Mesothelial cell of epicardium (in vitro differentiated cells): ENCODE results near the gene MRGPRX3. TPM values are rescaled to one million over a fixed set of nuclear protein-coding genes. Genes with fewer than 3 reads are reported as not detected.

Experiments used
- DNase-seq, 2 experiments: peaks; one replicate each; pipeline ENCODE4 v3.0.0; 2021; ENCODE audit warnings: low spot score in 2 of 2; ENCODE audit not compliant: unreplicated experiment in 2 of 2
- H3K27ac Mint-ChIP-seq: 2 replicates; pipeline ENCODE4 v1.8.0; 2021; ENCODE audit warnings: mixed read lengths
- H3K27me3 Mint-ChIP-seq: 2 replicates; pipeline ENCODE4 v1.8.0; 2021; ENCODE audit warnings: low read depth, mixed read lengths
- H3K36me3 Mint-ChIP-seq: 2 replicates; pipeline ENCODE4 v1.8.0; 2021; ENCODE audit warnings: mixed read lengths
- H3K4me1 Mint-ChIP-seq: 2 replicates; pipeline ENCODE4 v1.8.0; 2021; ENCODE audit warnings: mixed read lengths
- H3K4me3 Mint-ChIP-seq: 2 replicates; pipeline ENCODE4 v1.8.0; 2021; ENCODE audit warnings: mild to moderate bottlenecking, moderate library complexity, mixed read lengths
- H3K9me3 Mint-ChIP-seq: 2 replicates; pipeline ENCODE4 v1.8.0; 2021; ENCODE audit warnings: mixed read lengths
- total RNA-seq: library from RNA; stranded (reverse); gene quantifications from 3 replicates; pipeline ENCODE4 v1.2.1, GENCODE V29; 2021
- TF ChIP-seq, protein P1 (sequence below): fragments of 200-600 bp; sonication (generic); IDR thresholded peaks from one replicate; pipeline ENCODE4 v1.5.0; 2021; ENCODE audit warnings: antibody characterized with exemption; ENCODE audit not compliant: unreplicated experiment

MRGPRX3 gene
- total RNA-seq, 1 donor from 2014 or later: not detected

DNA sequence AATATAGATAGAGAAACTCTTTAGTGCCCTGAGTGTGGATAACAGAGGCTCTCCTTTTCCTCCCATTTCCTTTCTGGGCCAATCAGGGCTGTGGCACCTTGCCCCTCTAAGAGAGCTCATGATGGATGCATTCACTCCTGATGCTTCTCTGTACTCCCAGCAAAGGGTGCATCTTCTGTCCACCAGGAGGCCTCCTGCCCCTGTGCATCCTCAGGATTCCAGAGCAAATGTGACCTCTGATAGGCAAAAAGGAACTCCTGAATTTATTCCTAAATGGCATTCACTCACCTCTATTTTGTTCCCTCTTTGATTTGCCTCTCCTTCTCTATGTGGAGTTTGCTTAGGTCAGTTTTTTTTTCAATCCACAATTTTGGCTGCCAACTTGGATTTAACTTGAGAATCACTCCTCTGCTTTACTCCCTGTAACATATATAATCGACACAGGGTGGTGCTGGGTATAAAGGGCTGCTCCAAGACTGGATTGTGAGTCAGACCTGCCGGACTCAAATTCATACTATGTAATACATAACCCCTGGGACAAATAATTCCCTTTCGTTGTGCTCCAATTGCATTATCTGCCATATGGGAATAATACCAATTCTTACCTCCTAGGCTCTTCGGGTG is 39.1 kb downstream of the MRGPRX3 start:
- no peak for DNase-seq
- no peaks in the 10 kb centered on the region for H3K36me3 Mint-ChIP-seq
- peaks cover 72% of the 10 kb centered on the region for H3K27me3 Mint-ChIP-seq
- H3K4me1 Mint-ChIP-seq: no peaks in the 10 kb centered on the region
- H3K9me3 Mint-ChIP-seq: peaks cover 8% of the 10 kb centered on the region
- H3K4me3 Mint-ChIP-seq: no peak overlapping the region
- no peak overlapping the region for H3K27ac Mint-ChIP-seq
- TF ChIP-seq, protein P1, sequence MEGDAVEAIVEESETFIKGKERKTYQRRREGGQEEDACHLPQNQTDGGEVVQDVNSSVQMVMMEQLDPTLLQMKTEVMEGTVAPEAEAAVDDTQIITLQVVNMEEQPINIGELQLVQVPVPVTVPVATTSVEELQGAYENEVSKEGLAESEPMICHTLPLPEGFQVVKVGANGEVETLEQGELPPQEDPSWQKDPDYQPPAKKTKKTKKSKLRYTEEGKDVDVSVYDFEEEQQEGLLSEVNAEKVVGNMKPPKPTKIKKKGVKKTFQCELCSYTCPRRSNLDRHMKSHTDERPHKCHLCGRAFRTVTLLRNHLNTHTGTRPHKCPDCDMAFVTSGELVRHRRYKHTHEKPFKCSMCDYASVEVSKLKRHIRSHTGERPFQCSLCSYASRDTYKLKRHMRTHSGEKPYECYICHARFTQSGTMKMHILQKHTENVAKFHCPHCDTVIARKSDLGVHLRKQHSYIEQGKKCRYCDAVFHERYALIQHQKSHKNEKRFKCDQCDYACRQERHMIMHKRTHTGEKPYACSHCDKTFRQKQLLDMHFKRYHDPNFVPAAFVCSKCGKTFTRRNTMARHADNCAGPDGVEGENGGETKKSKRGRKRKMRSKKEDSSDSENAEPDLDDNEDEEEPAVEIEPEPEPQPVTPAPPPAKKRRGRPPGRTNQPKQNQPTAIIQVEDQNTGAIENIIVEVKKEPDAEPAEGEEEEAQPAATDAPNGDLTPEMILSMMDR: peak; percentile 16

DNA sequence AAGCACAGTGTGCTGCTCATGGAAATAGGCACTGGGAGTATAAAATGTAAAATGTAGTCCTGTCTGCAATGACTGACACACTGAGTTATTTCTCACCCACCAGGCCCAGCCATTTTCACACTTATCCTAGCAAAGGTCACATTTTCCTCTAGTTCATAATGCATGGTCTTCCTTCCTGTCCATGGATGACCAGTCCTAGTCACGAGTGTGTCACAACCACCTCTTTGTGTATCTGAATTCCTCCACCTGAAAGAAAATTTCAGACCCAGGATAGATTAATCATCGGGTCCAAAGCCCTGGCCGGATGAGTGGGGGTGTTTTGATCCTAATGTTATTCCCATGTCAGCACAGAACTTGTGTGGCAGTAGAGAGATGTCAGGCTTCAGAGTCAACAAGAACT is 40.3 kb downstream of the MRGPRX3 start, which contains the start of gene MRGPRX4:
MRGPRX4 (plus strand) TSS at position 172 of the 400 bp plus-strand sequence. CDS start 420 bp downstream, outside the sequence.
- Mint-ChIP-seq H3K9me3 (no peaks in the 10 kb centered on the region), H3K4me3 (no peak within 1 kb of the TSS), H3K27ac (no peak within 1 kb of the TSS), H3K27me3 (peaks cover 74% of the 10 kb centered on the region), H3K4me1 (no peaks in the 10 kb centered on the region), H3K36me3 (no peaks in the 10 kb centered on the region)
- DNase-seq: no peak
- TF ChIP-seq, protein P1: no peak

DNA sequence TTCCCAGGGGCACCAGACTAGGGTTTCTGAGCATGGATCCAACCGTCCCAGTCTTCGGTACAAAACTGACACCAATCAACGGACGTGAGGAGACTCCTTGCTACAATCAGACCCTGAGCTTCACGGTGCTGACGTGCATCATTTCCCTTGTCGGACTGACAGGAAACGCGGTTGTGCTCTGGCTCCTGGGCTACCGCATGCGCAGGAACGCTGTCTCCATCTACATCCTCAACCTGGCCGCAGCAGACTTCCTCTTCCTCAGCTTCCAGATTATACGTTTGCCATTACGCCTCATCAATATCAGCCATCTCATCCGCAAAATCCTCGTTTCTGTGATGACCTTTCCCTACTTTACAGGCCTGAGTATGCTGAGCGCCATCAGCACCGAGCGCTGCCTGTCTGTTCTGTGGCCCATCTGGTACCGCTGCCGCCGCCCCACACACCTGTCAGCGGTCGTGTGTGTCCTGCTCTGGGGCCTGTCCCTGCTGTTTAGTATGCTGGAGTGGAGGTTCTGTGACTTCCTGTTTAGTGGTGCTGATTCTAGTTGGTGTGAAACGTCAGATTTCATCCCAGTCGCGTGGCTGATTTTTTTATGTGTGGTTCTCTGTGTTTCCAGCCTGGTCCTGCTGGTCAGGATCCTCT is 41.0 kb downstream of the MRGPRX3 start:
- no peaks in the 10 kb centered on the region for H3K36me3 Mint-ChIP-seq
- peaks cover 77% of the 10 kb centered on the region for H3K27me3 Mint-ChIP-seq
- H3K9me3 Mint-ChIP-seq: no peaks in the 10 kb centered on the region
- TF ChIP-seq, protein P1: no peak
- no peak overlapping the region for H3K27ac Mint-ChIP-seq
- DNase-seq: no peak
- H3K4me3 Mint-ChIP-seq: no peak overlapping the region
- H3K4me1 Mint-ChIP-seq: no peaks in the 10 kb centered on the region

Other genes starting within 250 kb of the MRGPRX3 start
- 19.8 to 24.3 TPM (median 21.0 TPM) in 3 replicates for gene SERGEF, start 119.5 kb upstream of the MRGPRX3 start, total RNA-seq
- 0.54 to 1.4 TPM (median 0.54 TPM) in 3 replicates for gene TPH1, start 86.3 kb upstream of the MRGPRX3 start, total RNA-seq
- gene SAAL1, start 26.5 kb upstream of the MRGPRX3 start, total RNA-seq: 28.5 to 29.7 TPM (median 29.0 TPM) in 3 replicates
- gene MRGPRX4, start 40.3 kb downstream of the MRGPRX3 start, total RNA-seq: not detected in 3 replicates
- gene SAA4, start 104.2 kb downstream of the MRGPRX3 start, total RNA-seq: not detected in 3 replicates
- gene SAA2, start 116.1 kb downstream of the MRGPRX3 start, total RNA-seq: not detected in 3 replicates
- not detected in 3 replicates for gene SAA1, start 133.7 kb downstream of the MRGPRX3 start, total RNA-seq
- 19.6 to 21.5 TPM (median 21.4 TPM) in 3 replicates for gene HPS5, start 189.6 kb downstream of the MRGPRX3 start, total RNA-seq
- 45.9 to 47.8 TPM (median 46.2 TPM) in 3 replicates for gene GTF2H1, start 190.0 kb downstream of the MRGPRX3 start, total RNA-seq